HL-60/S4 treated with retinoic acid at 250 ng/mL for 4 days and 3 days (cell line): ENCODE results near the gene LTB4R.

Experiments
- in situ Hi-C: fragments of 300-500 bp; cut with MboI; formaldehyde crosslinking; loops from 2 replicates; pipeline ENCODE4 v1.7.0; 2022; ENCODE audit warnings: low sequenced_read_pairs

LTB4R gene

DNA sequence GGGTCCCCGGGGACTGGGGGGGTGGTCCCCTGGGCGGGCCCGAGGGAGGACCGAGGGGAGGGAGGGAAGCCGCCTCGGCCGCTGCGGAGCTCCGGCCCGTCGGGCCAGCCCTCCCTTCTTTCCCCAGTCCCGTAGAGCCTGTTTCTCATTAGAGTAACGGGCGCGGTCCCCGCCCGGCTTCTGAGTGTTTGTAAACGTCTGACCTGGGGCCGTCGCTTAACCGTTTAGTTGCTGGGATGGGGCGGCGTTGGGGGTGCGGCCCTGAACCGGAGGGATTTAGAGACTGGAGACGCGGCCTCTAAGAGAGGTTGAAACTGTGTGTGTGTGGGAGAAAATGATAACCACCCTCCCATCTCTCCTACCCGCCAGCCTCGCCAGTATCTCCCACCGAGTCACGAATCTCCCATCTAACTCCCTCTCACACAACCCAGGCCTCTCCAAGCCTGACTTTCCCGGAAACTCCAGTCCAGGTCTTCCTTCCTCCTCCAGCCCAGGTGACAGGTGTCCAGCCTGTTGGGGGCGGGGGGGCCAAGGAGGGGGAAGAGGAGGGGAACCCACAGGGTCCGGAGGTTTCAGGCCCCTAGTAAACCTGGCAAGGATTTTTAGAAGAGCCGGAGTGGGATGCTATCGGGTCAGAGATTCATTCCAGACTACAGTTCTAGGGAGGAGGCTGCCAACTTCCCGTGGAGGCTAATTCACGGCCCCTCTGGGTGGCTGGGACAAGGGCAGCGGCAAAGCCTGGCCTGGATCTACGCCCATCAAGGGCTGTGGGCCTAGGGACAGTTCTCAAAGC lies 55.6 kb downstream of the LTB4R start:
- in situ Hi-C loops: no loop called here
